Stimulated activated CD8-positive, alpha-beta memory T cell treated with anti-CD3 and anti-CD28 coated beads, Interleukin-7, amount 100 ng/mL, for 24 hours (primary cell): Measurements from ENCODE around the gene SURF2.
"Not testable (repeated sequence)": the region's sequence is repeated elsewhere in the genome, so short reads cannot be mapped to it uniquely, and the experiment has no call there.

ENCODE experiments used
- DNase-seq: peaks from one replicate; pipeline ENCODE4 v3.0.0-alpha.2; 2020; ENCODE audit warnings: low read depth

SURF2 gene

GRCh38 chr9:133356391-133357091, at the start of gene SURF2, which contains the start of gene SURF1:
Gene SURF2 (plus strand): TSS chr9:133356550. CDS start chr9:133356593, 43 bp downstream.
Gene SURF1 (minus strand): TSS chr9:133356487. CDS start chr9:133356453, 34 bp downstream.
- peak; percentile 81 for DNase-seq

DNA sequence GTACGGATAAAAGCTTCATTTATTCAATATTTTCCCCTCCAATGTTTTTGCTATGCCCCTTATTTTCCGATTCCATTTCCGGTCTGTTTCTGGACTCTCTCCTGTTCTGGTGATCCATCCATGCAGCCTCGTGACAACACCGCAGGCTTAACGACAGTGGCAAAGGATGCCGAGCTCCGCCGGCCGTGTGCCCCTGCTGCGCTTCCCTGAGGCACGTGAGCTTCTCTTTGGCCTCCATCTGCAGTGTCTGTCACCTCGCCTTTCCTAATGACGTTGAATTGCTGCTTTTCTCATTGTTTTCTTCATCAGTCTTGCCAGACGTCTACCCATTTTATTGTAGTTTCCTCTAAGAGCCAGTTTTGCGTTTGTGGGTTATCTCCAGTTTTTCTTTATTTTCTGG, 49.0 kb upstream of the SURF2 start:
- DNase-seq, result no peak

DNA sequence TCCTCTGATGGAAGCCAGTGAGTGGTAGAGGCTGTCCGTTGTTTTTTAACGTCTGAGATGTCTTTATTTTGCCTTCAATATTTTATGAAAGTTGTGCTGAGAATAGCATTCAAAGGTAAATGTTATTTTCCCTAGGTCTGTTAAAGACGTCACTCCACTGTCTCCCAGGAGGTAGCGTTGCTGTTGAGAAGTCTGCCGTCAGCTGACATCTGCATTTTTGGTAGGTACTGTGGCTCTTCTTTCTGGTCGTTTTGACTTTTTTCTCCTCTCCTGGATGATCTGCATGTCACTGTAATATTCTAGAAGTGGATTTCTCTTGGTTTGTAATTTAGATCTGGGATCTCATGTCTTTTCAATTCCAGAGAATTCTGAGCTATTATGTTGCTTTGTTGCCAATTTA, 46.7 kb upstream of the SURF2 start:
- no peak for DNase-seq

- DNase-seq, result no peak
Measured at GRCh38 chr9:133315997-133316396, 40.4 kb upstream of the SURF2 start.

DNA sequence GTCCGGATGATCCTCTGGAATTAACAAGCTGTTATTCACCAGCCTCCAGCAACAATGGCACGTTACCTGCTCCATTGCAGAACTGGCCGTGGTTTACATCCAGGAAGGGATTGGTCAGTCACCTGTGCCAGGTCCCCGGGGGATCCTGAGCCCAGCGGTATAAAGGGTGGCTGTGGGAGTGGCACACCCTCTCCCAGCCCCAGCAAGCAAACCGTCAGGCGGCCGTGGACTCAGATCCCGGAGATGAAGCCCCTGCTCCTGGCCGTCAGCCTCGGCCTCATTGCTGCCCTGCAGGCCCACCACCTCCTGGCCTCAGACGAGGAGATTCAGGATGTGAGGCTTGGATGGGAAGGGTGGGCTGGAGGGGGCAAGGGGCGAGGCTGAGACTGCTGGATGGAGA, 38.8 kb upstream of the SURF2 start:
- not testable (repeated sequence) for DNase-seq

DNA sequence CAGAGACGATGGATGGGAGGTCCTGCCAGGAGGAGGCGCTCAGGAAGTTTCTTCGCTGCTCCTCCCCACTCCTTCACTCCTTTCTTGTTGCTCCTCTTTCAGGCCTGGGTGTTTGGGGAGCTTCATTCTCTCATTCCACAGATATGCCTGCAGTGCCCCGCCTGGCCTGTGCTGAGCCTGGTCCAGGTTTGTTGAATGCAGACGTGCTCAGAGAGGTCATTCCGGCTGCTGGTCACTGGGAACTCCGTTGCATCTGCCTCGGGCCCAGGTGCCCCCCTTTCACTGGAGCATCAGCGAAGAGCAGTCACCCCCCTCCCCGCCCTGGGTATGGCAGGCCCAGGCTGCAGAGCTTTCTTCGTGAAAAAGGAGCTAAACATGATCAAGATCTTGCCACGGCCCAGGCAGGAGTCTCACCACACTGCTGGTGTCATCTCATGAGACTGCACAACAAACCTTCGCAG, 35.9 kb upstream of the SURF2 start:
- no peak for DNase-seq

DNA sequence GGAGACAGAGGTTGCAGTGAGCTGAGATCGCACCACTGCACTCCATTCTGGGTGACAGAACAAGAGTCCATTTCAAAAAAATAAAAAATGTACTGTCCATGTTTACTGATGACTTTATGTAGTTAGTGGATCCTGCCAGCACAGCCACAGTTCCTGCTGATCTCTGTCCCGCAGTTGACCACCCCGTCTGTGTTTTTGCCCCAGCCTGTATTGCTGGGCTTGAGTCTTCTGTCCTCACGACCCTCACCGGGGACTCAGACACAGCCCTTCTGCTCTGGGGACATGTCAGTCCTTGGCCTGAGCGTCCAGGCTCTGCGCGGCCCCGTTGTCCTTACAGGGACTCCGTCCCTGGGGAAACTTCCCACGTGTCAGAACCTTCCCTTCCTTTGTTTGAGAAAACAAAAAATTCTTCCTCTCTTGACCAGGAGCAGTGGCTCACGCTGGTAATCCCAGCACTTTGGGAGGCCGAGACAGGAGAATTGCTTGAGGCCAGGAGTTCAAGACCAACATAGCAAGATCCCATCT, 34.9 kb upstream of the SURF2 start:
- no peak for DNase-seq

DNA sequence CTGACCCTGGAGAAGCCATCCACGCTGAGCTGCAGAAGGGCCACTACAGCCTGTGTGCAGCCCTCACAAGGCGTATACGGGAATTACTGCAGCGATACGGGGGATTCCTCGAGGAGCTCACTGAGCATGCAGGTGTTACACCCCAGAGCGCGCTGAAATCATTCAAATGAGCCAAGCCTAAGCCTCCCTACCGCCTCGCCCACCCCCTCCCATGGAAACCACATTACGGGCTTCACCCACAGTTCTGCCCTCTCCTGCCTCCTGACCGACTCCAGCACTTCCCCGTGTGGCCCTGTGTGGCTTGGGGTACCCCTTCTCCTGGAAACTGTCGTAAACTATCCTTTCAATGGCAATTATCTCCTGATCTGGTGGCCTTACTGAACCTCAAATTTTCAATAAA, 33.6 kb upstream of the SURF2 start:
- no peak for DNase-seq

GRCh38 chr9:133323211-133323610, 33.1 kb upstream of the SURF2 start:
- no peak for DNase-seq

- DNase-seq, result no peak
Measured at GRCh38 chr9:133323991-133324703, 32.2 kb upstream of the SURF2 start.

- not testable (repeated sequence) for DNase-seq
Measured at GRCh38 chr9:133327021-133327420, 29.3 kb upstream of the SURF2 start.

- DNase-seq, result no peak
Measured at GRCh38 chr9:133327834-133328484, 28.4 kb upstream of the SURF2 start.

- not testable (repeated sequence) for DNase-seq
Measured at GRCh38 chr9:133329306-133330156, 26.8 kb upstream of the SURF2 start.

DNA sequence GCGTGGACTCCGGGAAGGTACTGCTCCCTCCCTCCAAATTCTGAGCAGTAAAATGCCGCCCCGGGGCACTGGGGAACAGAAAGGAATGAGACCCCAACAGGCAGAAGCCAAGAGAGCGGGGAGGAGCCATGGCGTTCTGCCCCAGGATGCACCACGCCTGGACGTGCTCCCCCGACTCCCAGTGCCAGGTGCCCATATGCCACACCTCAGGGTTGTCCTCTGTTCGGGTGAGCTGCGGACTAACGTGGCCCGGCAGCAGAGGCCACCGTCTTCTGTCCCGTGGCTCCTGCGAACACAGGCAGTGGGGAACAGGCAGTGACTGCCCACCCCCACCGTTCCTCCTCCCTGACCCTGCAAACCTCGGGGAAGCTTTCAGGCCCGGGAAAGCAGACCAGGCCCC, 25.1 kb upstream of the SURF2 start:
- DNase-seq, result no peak

- DNase-seq, result no peak
Measured at GRCh38 chr9:133331641-133332380, 24.5 kb upstream of the SURF2 start.

DNA sequence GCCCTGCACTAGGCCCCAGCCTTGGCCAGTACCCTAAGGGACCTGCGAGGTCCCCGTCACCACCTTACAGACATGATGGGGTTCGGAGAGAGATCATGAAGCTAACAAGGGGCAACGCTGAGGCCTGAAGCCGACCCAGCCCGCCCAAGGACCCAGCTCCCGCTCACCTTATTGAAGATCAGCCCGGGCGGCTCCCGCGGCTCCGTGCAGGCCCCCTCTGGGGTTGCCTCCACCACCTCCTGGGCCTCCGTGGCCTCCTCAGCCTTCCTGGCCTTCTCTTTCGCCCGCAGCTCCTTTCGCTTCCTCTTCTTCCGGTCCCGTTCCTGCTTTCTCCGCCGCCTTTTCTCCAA, 24.0 kb upstream of the SURF2 start:
- DNase-seq, result no peak

- DNase-seq, result no peak
Measured at GRCh38 chr9:133333011-133333410, 23.3 kb upstream of the SURF2 start.

DNA sequence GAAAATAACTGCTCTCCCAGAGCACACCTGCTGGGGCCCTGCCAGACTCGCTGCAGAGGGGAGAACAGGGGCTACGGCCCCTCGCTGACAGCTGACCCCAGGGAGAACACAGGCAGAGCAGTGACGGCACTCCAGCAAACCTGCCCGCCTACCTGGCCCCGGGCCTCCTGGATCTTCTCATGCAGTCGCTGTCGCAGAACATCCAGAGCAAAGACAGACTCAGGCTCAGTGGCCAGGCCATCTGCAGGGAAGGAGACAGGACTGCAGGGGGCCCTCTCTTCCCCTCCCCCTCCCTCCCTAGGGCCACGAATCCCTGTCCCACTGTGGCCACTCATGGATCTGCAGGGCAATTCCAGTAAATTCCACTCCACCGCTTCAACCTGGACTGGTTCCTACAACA, 22.8 kb upstream of the SURF2 start:
- no peak for DNase-seq

DNA sequence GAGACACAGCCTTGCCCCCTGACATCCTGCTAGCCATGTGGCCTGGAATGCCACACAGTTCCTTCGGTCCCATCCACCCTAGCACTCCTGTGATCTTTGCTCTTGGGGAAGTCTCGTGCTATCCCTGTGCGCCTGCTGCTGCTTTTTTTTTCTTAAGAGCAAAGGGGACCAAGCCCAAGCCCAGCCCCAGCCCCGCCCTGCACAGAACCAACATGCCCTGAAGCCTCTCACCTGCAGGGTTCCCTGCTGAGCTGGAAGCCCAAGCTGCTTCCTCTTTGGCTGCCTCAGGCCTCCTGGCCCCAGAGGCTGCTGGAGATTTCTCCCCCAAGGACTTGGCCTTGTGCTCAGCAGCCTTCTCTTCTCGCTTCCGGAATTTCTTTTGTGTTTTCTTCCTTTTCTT, 22.2 kb upstream of the SURF2 start:
- no peak for DNase-seq

GRCh38 chr9:133334888-133335287, 21.5 kb upstream of the SURF2 start:
- not testable (repeated sequence) for DNase-seq
